Glutamatergic neuron (in vitro differentiated cells): Measurements from ENCODE around the gene SFMBT2. TPM values are rescaled to one million over a fixed set of nuclear protein-coding genes. Genes with fewer than 3 reads are reported as not detected.
"Not testable (repeated sequence)": the region's sequence is repeated elsewhere in the genome, so short reads cannot be mapped to it uniquely, and the experiment has no call there.

Source experiments
- DNase-seq: peaks from one replicate; pipeline ENCODE4 v3.0.0; 2022
- H3K27ac Mint-ChIP-seq: one replicate; pipeline ENCODE4 v1.8.0; 2020; ENCODE audit warnings: mild to moderate bottlenecking, mixed read lengths, inconsistent platforms; ENCODE audit not compliant: unreplicated experiment
- H3K27me3 Mint-ChIP-seq: one replicate; pipeline ENCODE4 v1.8.0; 2020; ENCODE audit warnings: mild to moderate bottlenecking, moderate library complexity, mixed read lengths, inconsistent platforms; ENCODE audit not compliant: unreplicated experiment
- H3K36me3 Mint-ChIP-seq: one replicate; pipeline ENCODE4 v1.8.0; 2020; ENCODE audit warnings: mild to moderate bottlenecking, mixed read lengths, inconsistent platforms; ENCODE audit not compliant: unreplicated experiment
- H3K4me1 Mint-ChIP-seq: one replicate; pipeline ENCODE4 v1.8.0; 2020; ENCODE audit warnings: mild to moderate bottlenecking, low read depth, mixed read lengths, inconsistent platforms; ENCODE audit not compliant: unreplicated experiment
- H3K4me3 Mint-ChIP-seq: one replicate; pipeline ENCODE4 v1.8.0; 2020; ENCODE audit warnings: mild to moderate bottlenecking, mixed read lengths, inconsistent platforms; ENCODE audit not compliant: unreplicated experiment
- H3K9me3 Mint-ChIP-seq: one replicate; pipeline ENCODE4 v1.8.0; 2020; ENCODE audit warnings: mild to moderate bottlenecking, moderate library complexity, mixed read lengths, inconsistent platforms; ENCODE audit not compliant: unreplicated experiment
- CTCF ChIP-seq: fragments of 200-600 bp; sonication (generic); IDR thresholded peaks from one replicate; pipeline ENCODE4 v1.5.0; 2021; ENCODE audit not compliant: partially characterized antibody, unreplicated experiment
- total RNA-seq: library from RNA; stranded (reverse); fragmentation: NEBNext Ultra II Directional; extraction: Animal tissue kit (Norgen Biotek cat#: 25700); gene quantifications from one replicate; pipeline ENCODE4 v1.2.1, GENCODE V29; 2021; ENCODE audit not compliant: unreplicated experiment

SFMBT2 gene
- total RNA-seq, 1 donor from 2014 or later: 9.1 TPM

- Mint-ChIP-seq H3K36me3 (peaks cover 11% of the 10 kb centered on the region), H3K27me3 (no peaks in the 10 kb centered on the region), H3K9me3 (no peaks in the 10 kb centered on the region), H3K27ac (no peak overlapping the region), H3K4me3 (no peak overlapping the region), H3K4me1 (no peaks in the 10 kb centered on the region)
- no peak for DNase-seq
- TF ChIP-seq CTCF: no peak
Measured at GRCh38 chr10:7189909-7190308, 220.9 kb downstream of the SFMBT2 start.

- Mint-ChIP-seq H3K27ac (no peak overlapping the region), H3K36me3 (peaks cover 4% of the 10 kb centered on the region), H3K9me3 (no peaks in the 10 kb centered on the region), H3K4me1 (no peaks in the 10 kb centered on the region), H3K4me3 (no peak overlapping the region), H3K27me3 (peaks cover 1% of the 10 kb centered on the region)
- no peak for TF ChIP-seq CTCF
- no peak for DNase-seq
Measured at GRCh38 chr10:7188456-7189050, 222.3 kb downstream of the SFMBT2 start.

- peaks cover 1% of the 10 kb centered on the region for H3K27me3 Mint-ChIP-seq
- TF ChIP-seq CTCF: no peak
- H3K4me3 Mint-ChIP-seq: no peak overlapping the region
- DNase-seq: no peak
- H3K9me3 Mint-ChIP-seq: no peaks in the 10 kb centered on the region
- H3K4me1 Mint-ChIP-seq: no peaks in the 10 kb centered on the region
- no peak overlapping the region for H3K27ac Mint-ChIP-seq
- peaks cover 4% of the 10 kb centered on the region for H3K36me3 Mint-ChIP-seq
Measured at GRCh38 chr10:7186387-7187018, 224.3 kb downstream of the SFMBT2 start.

GRCh38 chr10:7185367-7185690, 225.5 kb downstream of the SFMBT2 start:
- Mint-ChIP-seq H3K4me3 (no peak overlapping the region), H3K4me1 (no peaks in the 10 kb centered on the region), H3K27ac (no peak overlapping the region), H3K9me3 (no peaks in the 10 kb centered on the region), H3K36me3 (no peaks in the 10 kb centered on the region), H3K27me3 (peaks cover 1% of the 10 kb centered on the region)
- TF ChIP-seq CTCF: no peak
- no peak for DNase-seq

- no peak for TF ChIP-seq CTCF
- no peaks in the 10 kb centered on the region for H3K36me3 Mint-ChIP-seq
- H3K27me3 Mint-ChIP-seq: peaks cover 1% of the 10 kb centered on the region
- H3K9me3 Mint-ChIP-seq: no peaks in the 10 kb centered on the region
- no peak for DNase-seq
- H3K27ac Mint-ChIP-seq: no peak overlapping the region
- H3K4me3 Mint-ChIP-seq: no peak overlapping the region
- no peaks in the 10 kb centered on the region for H3K4me1 Mint-ChIP-seq
Measured at GRCh38 chr10:7184660-7185366, 226.0 kb downstream of the SFMBT2 start.

GRCh38 chr10:7184116-7184515, 226.7 kb downstream of the SFMBT2 start:
- not testable (repeated sequence) for H3K27ac Mint-ChIP-seq, H3K9me3 Mint-ChIP-seq, DNase-seq, H3K36me3 Mint-ChIP-seq, H3K4me3 Mint-ChIP-seq, H3K27me3 Mint-ChIP-seq, H3K4me1 Mint-ChIP-seq

GRCh38 chr10:7182327-7182726, 228.5 kb downstream of the SFMBT2 start:
- not testable (repeated sequence) for H3K27me3 Mint-ChIP-seq, H3K36me3 Mint-ChIP-seq, H3K4me1 Mint-ChIP-seq, H3K4me3 Mint-ChIP-seq, H3K27ac Mint-ChIP-seq, DNase-seq, H3K9me3 Mint-ChIP-seq
